Neural crest cell (in vitro differentiated cells): ENCODE measurements around the gene PLEKHM1. TPM values are rescaled to one million over a fixed set of nuclear protein-coding genes. Genes with fewer than 3 reads are reported as not detected.

ENCODE experiments used
- DNase-seq: peaks from one replicate; pipeline ENCODE4 v3.0.0; 2021; ENCODE audit warnings: low read depth, mixed read lengths, low spot score
- H3K27ac Mint-ChIP-seq: one replicate; pipeline ENCODE4 v1.8.0; 2021; ENCODE audit warnings: mild to moderate bottlenecking, mixed read lengths; ENCODE audit not compliant: unreplicated experiment
- H3K27me3 Mint-ChIP-seq: 2 replicates; pipeline ENCODE4 v1.8.0; 2021; ENCODE audit warnings: low read depth, mild to moderate bottlenecking, mixed read lengths
- H3K36me3 Mint-ChIP-seq: 2 replicates; pipeline ENCODE4 v1.8.0; 2021; ENCODE audit warnings: low read depth, mild to moderate bottlenecking, mixed read lengths
- H3K4me1 Mint-ChIP-seq: 2 replicates; pipeline ENCODE4 v1.8.0; 2021; ENCODE audit warnings: mixed read lengths
- H3K4me3 Mint-ChIP-seq: one replicate; pipeline ENCODE4 v1.8.0; 2021; ENCODE audit warnings: mild to moderate bottlenecking, mixed read lengths
- H3K9me3 Mint-ChIP-seq: 2 replicates; pipeline ENCODE4 v1.8.0; 2021; ENCODE audit warnings: mixed read lengths
- total RNA-seq: library from RNA; stranded (reverse); gene quantifications from 2 replicates; pipeline ENCODE4 v1.2.1, GENCODE V29; 2021
- TF ChIP-seq, protein P1 (sequence below): fragments of 200-600 bp; sonication (generic); conservative IDR thresholded peaks from 2 replicates; pipeline ENCODE4 v1.5.0; 2021; ENCODE audit warnings: antibody characterized with exemption, mild to moderate bottlenecking

PLEKHM1 gene
- total RNA-seq, 1 donor from 2014 or later: 19.5 TPM

DNA sequence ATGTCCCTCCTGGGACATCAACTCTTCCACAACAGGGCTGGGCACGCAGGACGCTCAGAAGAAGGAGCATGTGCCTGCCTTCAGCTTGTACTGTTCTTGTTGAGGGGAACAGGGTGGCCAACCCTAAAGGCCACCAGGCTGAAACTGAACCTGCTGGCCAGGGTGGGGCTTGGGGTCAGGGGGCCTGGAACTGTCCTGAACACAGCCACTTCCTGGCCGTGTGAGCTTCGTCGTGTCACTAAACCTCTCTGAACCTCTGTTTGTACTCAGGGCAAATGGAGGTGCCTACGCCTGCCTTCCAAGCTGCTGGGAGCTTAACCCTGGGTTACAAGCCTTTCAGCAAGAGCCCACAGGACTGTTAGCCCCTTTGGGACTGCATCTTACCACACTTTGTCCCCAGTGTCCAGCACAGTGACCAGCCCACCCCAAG is 64.5 kb downstream of the PLEKHM1 start:
- TF ChIP-seq, protein P1, sequence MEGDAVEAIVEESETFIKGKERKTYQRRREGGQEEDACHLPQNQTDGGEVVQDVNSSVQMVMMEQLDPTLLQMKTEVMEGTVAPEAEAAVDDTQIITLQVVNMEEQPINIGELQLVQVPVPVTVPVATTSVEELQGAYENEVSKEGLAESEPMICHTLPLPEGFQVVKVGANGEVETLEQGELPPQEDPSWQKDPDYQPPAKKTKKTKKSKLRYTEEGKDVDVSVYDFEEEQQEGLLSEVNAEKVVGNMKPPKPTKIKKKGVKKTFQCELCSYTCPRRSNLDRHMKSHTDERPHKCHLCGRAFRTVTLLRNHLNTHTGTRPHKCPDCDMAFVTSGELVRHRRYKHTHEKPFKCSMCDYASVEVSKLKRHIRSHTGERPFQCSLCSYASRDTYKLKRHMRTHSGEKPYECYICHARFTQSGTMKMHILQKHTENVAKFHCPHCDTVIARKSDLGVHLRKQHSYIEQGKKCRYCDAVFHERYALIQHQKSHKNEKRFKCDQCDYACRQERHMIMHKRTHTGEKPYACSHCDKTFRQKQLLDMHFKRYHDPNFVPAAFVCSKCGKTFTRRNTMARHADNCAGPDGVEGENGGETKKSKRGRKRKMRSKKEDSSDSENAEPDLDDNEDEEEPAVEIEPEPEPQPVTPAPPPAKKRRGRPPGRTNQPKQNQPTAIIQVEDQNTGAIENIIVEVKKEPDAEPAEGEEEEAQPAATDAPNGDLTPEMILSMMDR: no peak
- Mint-ChIP-seq H3K36me3 (no peaks in the 10 kb centered on the region), H3K4me3 (no peak overlapping the region), H3K27ac (no peak overlapping the region), H3K9me3 (no peaks in the 10 kb centered on the region), H3K27me3 (peaks cover 67% of the 10 kb centered on the region), H3K4me1 (peaks cover 16% of the 10 kb centered on the region)
- DNase-seq: no peak

DNA sequence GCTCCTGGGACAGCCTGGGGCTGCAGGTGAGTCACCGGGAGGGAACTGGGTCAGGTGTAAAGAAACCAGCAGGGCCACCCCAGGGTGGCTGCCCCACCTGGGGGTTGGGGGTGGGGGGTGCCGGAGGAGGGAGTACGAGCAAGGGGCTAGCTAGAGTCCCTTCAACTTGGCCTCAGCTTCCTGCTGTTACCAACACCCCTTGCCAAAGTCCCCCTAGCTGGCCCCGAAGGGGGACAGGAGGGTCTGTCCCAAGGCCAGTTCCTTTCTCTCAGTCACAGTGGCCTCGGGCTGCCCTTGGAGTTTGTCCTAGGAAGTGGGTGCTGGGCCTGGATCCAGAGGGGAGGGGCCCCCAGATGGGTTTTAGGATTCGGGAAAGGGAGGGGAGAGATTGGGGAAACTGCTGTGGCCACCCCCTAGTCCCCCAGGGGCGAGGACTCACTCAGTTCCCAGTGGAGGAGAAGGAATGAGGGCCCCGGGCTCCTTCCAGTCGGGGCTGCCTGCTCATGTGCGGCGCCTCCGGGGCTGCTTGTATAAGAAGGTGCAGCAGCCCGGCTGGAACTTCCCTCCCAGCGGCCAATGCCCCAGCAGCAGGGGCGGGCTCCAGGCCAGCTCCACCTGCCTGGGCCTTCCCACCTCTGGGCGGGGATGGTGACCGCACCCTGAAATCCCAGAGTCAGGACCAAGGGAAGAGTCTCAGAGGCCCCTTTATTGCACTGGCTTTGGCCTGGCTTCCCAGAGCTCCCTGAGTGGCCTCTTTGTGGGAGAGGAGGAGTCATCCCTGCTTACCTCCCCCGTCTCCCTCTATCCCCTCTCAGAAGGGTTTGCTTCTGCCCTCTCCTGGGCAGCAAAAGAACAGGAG is 65.2 kb downstream of the PLEKHM1 start:
- no peak overlapping the region for H3K27ac Mint-ChIP-seq
- DNase-seq: peak; percentile 39
- H3K9me3 Mint-ChIP-seq: no peaks in the 10 kb centered on the region
- H3K4me1 Mint-ChIP-seq: peaks cover 12% of the 10 kb centered on the region
- TF ChIP-seq, protein P1: peak; percentile 65
- H3K27me3 Mint-ChIP-seq: peaks cover 63% of the 10 kb centered on the region
- no peaks in the 10 kb centered on the region for H3K36me3 Mint-ChIP-seq
- no peak overlapping the region for H3K4me3 Mint-ChIP-seq

DNA sequence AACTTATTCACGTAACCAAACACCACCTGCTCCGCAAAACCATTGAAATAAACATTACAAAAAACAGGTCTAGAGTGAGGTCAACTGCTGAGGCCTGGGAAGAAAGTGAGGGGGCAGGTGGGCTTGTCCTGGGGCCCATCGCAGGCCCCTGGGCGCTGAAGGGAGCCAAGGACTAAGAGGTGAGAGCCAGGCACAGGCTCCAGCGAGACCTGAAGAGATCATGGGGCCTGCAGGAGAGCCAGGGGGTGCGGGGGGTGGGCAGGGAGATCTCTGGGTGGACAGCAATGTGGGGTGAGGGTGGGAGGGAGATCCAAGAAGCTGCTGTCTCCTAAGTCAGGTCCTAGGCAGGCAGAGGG is 65.8 kb downstream of the PLEKHM1 start:
- no peaks in the 10 kb centered on the region for H3K9me3 Mint-ChIP-seq
- peaks cover 12% of the 10 kb centered on the region for H3K4me1 Mint-ChIP-seq
- no peak for DNase-seq
- no peak overlapping the region for H3K27ac Mint-ChIP-seq
- H3K4me3 Mint-ChIP-seq: no peak overlapping the region
- peaks cover 63% of the 10 kb centered on the region for H3K27me3 Mint-ChIP-seq
- no peaks in the 10 kb centered on the region for H3K36me3 Mint-ChIP-seq
- TF ChIP-seq, protein P1: no peak

DNA sequence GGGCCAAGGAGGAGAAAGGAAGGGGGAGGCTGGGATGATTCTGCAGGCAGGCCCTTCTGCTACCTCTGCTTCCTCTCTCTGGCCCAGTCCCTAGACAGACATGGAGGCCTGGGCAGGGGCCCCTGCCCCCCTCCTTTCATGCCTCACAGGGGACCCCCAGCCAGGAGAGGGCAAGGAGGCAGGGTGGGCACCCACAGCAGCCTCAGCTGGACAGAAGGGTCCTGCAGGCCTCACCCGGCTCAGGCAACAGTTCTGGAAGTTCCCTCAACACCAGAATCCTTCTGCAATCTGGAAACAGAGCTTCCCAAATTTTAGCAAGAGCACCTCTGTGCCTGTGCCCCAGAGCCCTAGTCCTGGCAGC is 66.6 kb downstream of the PLEKHM1 start:
- Mint-ChIP-seq H3K36me3 (no peaks in the 10 kb centered on the region), H3K27me3 (peaks cover 60% of the 10 kb centered on the region), H3K9me3 (no peaks in the 10 kb centered on the region), H3K27ac (no peak overlapping the region), H3K4me3 (no peak overlapping the region), H3K4me1 (peaks cover 9% of the 10 kb centered on the region)
- no peak for DNase-seq
- TF ChIP-seq, protein P1: no peak

DNA sequence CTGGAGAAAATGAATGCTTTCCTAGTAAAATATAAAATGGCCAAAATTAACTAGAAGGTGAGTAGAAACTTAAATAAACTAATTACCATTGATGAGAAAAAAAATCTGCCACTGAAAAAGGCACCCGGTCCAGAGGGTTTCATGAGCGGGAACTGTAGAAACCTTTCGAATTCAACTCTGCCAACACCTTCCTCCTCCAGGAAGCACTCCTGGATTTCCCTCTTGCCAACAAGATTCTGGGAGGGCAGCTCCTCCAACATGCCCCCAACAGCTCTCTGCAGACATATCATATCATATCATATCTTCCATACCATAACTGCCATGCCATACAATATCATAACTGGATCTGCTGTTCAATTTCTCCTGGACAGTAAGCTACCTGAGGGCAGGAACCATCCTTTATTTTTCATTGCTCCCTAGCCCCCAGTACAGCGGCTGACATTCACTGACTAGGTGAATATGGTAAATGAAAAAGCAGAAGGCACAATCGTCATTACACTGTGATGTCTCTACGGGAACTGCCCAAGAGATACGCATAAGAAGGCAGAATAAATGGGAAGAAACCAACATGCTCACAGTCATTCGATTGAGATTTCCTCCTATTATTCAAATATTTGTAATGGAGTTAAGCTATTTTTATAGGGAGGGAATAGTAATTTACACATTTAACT is 67.1 kb downstream of the PLEKHM1 start:
- Mint-ChIP-seq H3K27ac (no peak overlapping the region), H3K4me1 (peaks cover 3% of the 10 kb centered on the region), H3K4me3 (no peak overlapping the region), H3K36me3 (no peaks in the 10 kb centered on the region), H3K27me3 (peaks cover 55% of the 10 kb centered on the region), H3K9me3 (no peaks in the 10 kb centered on the region)
- TF ChIP-seq, protein P1: no peak
- no peak for DNase-seq
